ENCODE measurements around the gene ARMC3. TPM values are rescaled to one million over a fixed set of nuclear protein-coding genes. Genes with fewer than 3 reads are reported as not detected.

ARMC3 gene
- total and polyA plus RNA-seq, 9 of the 15 experiments (the other 6 are each of a cell fraction or from before 2014, with no cell fraction given) = 0.33 to 1.1 (median 0.62) TPM

DNA sequence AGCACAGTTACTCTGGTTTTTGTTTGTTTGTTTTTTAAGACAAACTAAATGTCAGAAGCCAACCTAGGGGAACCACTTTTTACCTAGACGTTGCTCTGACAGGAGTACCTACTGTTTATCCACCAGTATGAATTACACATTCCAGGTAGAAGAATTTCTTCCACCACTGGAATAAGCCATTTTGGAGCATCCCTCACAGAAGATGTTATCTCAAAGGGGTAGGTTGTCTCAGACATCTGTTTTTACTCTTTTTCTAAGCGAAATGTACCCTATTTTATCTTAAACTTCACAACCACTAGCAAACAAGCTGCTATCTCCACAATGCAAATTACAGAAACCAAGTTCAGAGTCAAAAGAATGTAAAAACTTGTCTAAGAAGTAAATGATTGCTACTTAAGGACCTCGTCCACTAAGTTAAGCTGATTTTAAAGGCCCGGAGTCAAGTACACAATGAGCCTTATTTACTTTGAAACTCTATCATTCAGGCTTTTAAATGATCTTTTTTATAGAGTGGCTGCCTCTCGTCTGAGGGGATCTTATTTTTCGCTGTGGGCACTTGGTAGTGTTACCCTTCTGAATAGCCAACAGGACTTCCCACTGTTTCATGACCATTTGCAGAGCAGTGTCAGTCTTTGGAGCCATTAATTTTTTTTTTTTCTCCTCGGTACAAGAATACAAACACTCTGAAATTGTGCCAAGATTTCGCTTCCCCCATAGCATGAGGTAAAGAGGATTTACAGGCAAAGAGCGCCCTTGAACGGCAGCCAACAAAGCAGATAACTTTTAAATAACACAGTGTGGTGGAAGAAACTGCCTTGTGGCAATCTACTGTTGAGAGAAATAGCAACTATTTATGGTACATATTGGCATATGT lies 15.7 kb upstream of the ARMC3 start:
- WGBS (ENCODE audit: insufficient coverage, low coverage, missing lambda C conversion rate) = 29% methylated on average over 10 of the region's 10 CpGs
- no peak for FAIRE-seq
- H3K4me1 ChIP-seq (replicated peaks in 1 of 2; ENCODE audit: control insufficient read depth in 2 of 2, insufficient read depth in 2 of 2, low read length in 2 of 2) = no peaks in the 10 kb centered on the region; a peak in 1 of 5 replicates
- DNase-seq (ENCODE audit: extremely low read depth in 1 of 4, low spot score in 3 of 4) = peak in 1 of 4 experiments; percentile 59
- no peaks in the 10 kb centered on the region for H3K9me1 ChIP-seq (ENCODE audit: control insufficient read depth, insufficient read depth, low read length)
- H3K27ac ChIP-seq (ENCODE audit: extremely low read depth, low read depth, low read length) = peak overlapping the region; percentile 24; the same call in 1 of the 3 replicates
- CTCF ChIA-PET (ENCODE audit: low intra/inter-chr PET ratio) = no interaction called here
- POLR2A ChIA-PET = interaction anchor here (1.4 kb wide), 1 partner anchor 16 kb away, joined by 7 read pairs; the partner anchor contains the start of gene ARMC3
- no peaks in the 10 kb centered on the region for H4K20me1 ChIP-seq (replicated peaks; ENCODE audit: control insufficient read depth, insufficient read depth, low read length)
- no peaks in the 10 kb centered on the region for H3K36me3 ChIP-seq (ENCODE audit: control insufficient read depth, insufficient read depth, low read length)
- ATAC-seq = peak; percentile 65
- in situ Hi-C loops (cut with MboI) (no loop called here), intact Hi-C loops (cut with micrococcal nuclease) (no loop called here)
- no peaks in the 10 kb centered on the region; the same call in 1 of the 2 replicates for H3K9me3 ChIP-seq (replicated peaks; ENCODE audit: control insufficient read depth, insufficient read depth, low read depth, low read length)
- H3K9ac ChIP-seq (ENCODE audit: insufficient read depth in 1 of 2, low read depth in 2 of 2, low read length in 2 of 2) = no peak overlapping the region
- no TSS peak for BruUV-seq (replicated peaks)
- no peaks in the 10 kb centered on the region for H3K79me2 ChIP-seq (ENCODE audit: control insufficient read depth, insufficient read depth, low read length)
- peak overlapping the region; percentile 53 for H2AFZ ChIP-seq (ENCODE audit: low read depth, low read length)
- H3K4me3 ChIP-seq = no peak overlapping the region
- H3K27me3 ChIP-seq (ENCODE audit: control insufficient read depth in 2 of 2, insufficient read depth in 2 of 2, low read length in 2 of 2) = no peaks in the 10 kb centered on the region
- no peak overlapping the region for H3K4me2 ChIP-seq (ENCODE audit: insufficient read depth, low read length)
- TF ChIP-seq SRSF3 (IDR thresholded peaks at IDR 0.05; ENCODE audit: insufficient read depth, low read length) (no peak), XRCC5 (IDR thresholded peaks at IDR 0.05; ENCODE audit: low read depth, low read length) (no peak), CBX1 (IDR thresholded peaks at IDR 0.05; ENCODE audit: low read depth) (no peak), ADNP (tag; IDR thresholded peaks at IDR 0.05) (0 out of 2 replicates have a peak, but pooled peaks have one; percentile 31), STAT5A (IDR thresholded peaks at IDR 0.05; ENCODE audit: borderline replicate concordance, low read length) (no peak), RBBP5 (IDR thresholded peaks at IDR 0.05; ENCODE audit: borderline replicate concordance, insufficient read depth, low read length, poor library complexity, severe bottlenecking) (no peak), KLF16 (IDR thresholded peaks at IDR 0.05) (peak; percentile 19; the same call in 1 of the 2 replicates), CC2D1A (IDR thresholded peaks at IDR 0.05) (no peak), TOE1 (IDR thresholded peaks at IDR 0.05; ENCODE audit: borderline replicate concordance) (no peak), TOE1 (CRISPR knock-in tag; IDR thresholded peaks at IDR 0.05; ENCODE audit: borderline replicate concordance, low read depth) (no peak), ETV6 (IDR thresholded peaks at IDR 0.05; ENCODE audit: borderline replicate concordance in 1 of 2, low read depth in 2 of 2, low read length in 1 of 2) (no peak), ETV6 (CRISPR knock-in tag; IDR thresholded peaks at IDR 0.05; ENCODE audit: borderline replicate concordance) (no peak), COPS2 (conservative IDR thresholded peaks at IDR 0.05) (no peak)
- TF ChIP-seq, protein P1, sequence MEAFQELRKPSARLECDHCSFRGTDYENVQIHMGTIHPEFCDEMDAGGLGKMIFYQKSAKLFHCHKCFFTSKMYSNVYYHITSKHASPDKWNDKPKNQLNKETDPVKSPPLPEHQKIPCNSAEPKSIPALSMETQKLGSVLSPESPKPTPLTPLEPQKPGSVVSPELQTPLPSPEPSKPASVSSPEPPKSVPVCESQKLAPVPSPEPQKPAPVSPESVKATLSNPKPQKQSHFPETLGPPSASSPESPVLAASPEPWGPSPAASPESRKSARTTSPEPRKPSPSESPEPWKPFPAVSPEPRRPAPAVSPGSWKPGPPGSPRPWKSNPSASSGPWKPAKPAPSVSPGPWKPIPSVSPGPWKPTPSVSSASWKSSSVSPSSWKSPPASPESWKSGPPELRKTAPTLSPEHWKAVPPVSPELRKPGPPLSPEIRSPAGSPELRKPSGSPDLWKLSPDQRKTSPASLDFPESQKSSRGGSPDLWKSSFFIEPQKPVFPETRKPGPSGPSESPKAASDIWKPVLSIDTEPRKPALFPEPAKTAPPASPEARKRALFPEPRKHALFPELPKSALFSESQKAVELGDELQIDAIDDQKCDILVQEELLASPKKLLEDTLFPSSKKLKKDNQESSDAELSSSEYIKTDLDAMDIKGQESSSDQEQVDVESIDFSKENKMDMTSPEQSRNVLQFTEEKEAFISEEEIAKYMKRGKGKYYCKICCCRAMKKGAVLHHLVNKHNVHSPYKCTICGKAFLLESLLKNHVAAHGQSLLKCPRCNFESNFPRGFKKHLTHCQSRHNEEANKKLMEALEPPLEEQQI (IDR thresholded peaks at IDR 0.05) = no peak
- TF ChIP-seq, protein P2, sequence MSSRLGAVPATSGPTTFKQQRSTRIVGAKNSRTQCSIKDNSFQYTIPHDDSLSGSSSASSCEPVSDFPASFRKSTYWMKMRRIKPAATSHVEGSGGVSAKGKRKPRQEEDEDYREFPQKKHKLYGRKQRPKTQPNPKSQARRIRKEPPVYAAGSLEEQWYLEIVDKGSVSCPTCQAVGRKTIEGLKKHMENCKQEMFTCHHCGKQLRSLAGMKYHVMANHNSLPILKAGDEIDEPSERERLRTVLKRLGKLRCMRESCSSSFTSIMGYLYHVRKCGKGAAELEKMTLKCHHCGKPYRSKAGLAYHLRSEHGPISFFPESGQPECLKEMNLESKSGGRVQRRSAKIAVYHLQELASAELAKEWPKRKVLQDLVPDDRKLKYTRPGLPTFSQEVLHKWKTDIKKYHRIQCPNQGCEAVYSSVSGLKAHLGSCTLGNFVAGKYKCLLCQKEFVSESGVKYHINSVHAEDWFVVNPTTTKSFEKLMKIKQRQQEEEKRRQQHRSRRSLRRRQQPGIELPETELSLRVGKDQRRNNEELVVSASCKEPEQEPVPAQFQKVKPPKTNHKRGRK (tag; IDR thresholded peaks at IDR 0.05) = no peak
- TF ChIP-seq, protein P3, sequence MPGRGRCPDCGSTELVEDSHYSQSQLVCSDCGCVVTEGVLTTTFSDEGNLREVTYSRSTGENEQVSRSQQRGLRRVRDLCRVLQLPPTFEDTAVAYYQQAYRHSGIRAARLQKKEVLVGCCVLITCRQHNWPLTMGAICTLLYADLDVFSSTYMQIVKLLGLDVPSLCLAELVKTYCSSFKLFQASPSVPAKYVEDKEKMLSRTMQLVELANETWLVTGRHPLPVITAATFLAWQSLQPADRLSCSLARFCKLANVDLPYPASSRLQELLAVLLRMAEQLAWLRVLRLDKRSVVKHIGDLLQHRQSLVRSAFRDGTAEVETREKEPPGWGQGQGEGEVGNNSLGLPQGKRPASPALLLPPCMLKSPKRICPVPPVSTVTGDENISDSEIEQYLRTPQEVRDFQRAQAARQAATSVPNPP (IDR thresholded peaks at IDR 0.05; ENCODE audit: borderline replicate concordance, insufficient read depth, insufficient read length) = no peak

All from K562 (cell line).